HFFc6 (cell line): ENCODE results near the gene KIAA0232. TPM values are rescaled to one million over a fixed set of nuclear protein-coding genes. Genes with fewer than 3 reads are reported as not detected.

Experiments
- DNase-seq: peaks from one replicate; pipeline ENCODE4 v3.0.0-alpha.2; 2018
- H3K27ac Mint-ChIP-seq: 2 replicates; pipeline ENCODE4 v1.8.0; 2020; ENCODE audit warnings: mild to moderate bottlenecking, mixed read lengths
- H3K27me3 Mint-ChIP-seq: 2 replicates; pipeline ENCODE4 v1.8.0; 2021; ENCODE audit warnings: mild to moderate bottlenecking, moderate library complexity, mixed read lengths; ENCODE audit not compliant: insufficient read depth
- H3K36me3 Mint-ChIP-seq: 2 replicates; pipeline ENCODE4 v1.8.0; 2021; ENCODE audit warnings: low read depth, mixed read lengths
- H3K4me1 Mint-ChIP-seq: 2 replicates; pipeline ENCODE4 v1.8.0; 2020; ENCODE audit warnings: low read depth, mixed read lengths
- H3K4me3 Mint-ChIP-seq: 2 replicates; pipeline ENCODE4 v1.8.0; 2020; ENCODE audit warnings: mild to moderate bottlenecking, moderate library complexity, mixed read lengths
- H3K9me3 Mint-ChIP-seq: 2 replicates; pipeline ENCODE4 v1.8.0; 2020; ENCODE audit warnings: mild to moderate bottlenecking, mixed read lengths
- total RNA-seq, 6 experiments: library from RNA; stranded (reverse); fragmentation: NEBNext Ultra II Directional; extraction: Animal tissue kit (Norgen Biotek cat#: 25700); gene quantifications; 2 replicates in 1 of 6; 3 replicates in 5 of 6; pipeline ENCODE4 v1.2.3, GENCODE V29; 2021
- TF ChIP-seq, protein P1 (sequence below): fragments of 200-600 bp; sonication (generic); IDR thresholded peaks from 2 replicates; pipeline ENCODE4 v1.5.0; 2021; ENCODE audit warnings: antibody characterized with exemption, mild to moderate bottlenecking

Gene KIAA0232
- total RNA-seq, 6 experiments from 2014 or later: 15.2 to 21.2 (median 19.0) TPM

DNA sequence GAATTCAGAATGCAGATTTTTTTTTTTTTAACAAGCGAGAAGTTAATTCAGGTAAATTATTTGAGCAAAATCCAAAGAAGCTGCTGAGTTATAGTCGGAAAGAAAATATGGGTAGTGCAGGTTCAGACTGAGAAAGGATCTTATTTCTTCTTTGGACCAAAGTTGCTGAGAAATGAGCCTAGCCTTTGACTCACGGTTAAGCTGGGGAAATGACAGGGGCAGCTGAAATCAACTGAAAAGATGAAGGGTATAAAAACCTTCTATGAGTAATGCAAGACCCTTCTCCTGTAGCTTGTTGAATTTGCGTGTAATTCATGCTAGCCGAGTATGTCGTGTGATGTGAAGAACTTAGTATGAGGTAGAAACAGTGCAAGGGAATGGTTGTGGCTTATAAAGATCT is 63.0 kb downstream of the KIAA0232 start:
- Mint-ChIP-seq H3K27me3 (no peaks in the 10 kb centered on the region), H3K27ac (no peak overlapping the region), H3K4me1 (peaks cover 18% of the 10 kb centered on the region), H3K36me3 (peaks cover 12% of the 10 kb centered on the region), H3K9me3 (no peaks in the 10 kb centered on the region), H3K4me3 (no peak overlapping the region)
- TF ChIP-seq, protein P1, sequence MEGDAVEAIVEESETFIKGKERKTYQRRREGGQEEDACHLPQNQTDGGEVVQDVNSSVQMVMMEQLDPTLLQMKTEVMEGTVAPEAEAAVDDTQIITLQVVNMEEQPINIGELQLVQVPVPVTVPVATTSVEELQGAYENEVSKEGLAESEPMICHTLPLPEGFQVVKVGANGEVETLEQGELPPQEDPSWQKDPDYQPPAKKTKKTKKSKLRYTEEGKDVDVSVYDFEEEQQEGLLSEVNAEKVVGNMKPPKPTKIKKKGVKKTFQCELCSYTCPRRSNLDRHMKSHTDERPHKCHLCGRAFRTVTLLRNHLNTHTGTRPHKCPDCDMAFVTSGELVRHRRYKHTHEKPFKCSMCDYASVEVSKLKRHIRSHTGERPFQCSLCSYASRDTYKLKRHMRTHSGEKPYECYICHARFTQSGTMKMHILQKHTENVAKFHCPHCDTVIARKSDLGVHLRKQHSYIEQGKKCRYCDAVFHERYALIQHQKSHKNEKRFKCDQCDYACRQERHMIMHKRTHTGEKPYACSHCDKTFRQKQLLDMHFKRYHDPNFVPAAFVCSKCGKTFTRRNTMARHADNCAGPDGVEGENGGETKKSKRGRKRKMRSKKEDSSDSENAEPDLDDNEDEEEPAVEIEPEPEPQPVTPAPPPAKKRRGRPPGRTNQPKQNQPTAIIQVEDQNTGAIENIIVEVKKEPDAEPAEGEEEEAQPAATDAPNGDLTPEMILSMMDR: no peak
- DNase-seq: no peak

DNA sequence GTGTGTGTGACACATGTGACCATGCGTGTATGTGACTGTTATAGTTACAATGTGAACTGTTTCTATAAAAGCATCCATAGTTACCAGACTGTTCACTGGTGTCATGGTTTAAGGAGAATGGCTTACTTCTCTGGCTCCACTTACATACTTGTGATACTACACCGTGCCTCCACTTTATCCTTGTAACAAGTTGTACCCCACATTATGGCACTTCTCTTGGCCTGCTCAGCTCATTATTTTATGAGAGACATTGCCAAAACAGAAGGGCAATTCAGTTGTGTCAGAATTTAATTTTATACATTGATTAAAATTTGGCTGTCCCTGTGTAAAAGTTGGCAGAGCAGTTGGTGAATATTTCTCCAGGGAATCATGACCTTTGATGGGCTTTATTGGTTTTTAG is 64.7 kb downstream of the KIAA0232 start:
- no peak for DNase-seq
- H3K9me3 Mint-ChIP-seq: no peaks in the 10 kb centered on the region

DNA sequence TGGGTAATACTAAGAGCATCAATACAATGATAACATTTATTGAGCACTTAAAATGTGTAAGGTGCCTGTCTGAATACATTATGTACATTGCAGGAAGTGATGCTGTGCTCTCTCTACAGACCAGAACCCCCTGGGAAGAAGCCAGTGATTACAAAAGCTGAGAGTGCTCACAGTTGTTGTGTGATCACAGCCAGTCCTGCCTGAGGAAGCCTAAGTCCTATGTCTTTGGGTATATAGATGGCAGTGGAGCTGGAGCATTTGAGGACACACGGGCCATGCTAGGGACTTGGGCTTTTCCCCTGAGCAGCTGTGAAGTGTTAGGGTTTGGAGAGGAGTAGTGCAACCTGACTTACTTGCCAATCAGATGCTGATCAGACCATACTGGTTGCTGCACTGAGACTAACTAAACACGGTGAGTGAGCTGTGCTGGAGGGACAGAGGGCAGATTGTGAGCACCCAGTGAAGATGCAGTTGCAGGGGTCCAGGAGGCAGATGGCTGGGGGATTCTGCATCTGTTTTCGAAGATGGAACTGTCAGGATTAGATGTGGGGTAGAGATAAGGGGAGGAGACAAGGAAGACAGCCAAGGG is 66.3 kb downstream of the KIAA0232 start:
- H3K9me3 Mint-ChIP-seq: peaks cover 5% of the 10 kb centered on the region; the same call in 1 of the 2 replicates

More for the DNA sequence above, 64.7 kb downstream of the KIAA0232 start:
- peak overlapping the region; percentile 52; the same call in 1 of the 2 replicates for H3K27ac Mint-ChIP-seq
- H3K4me1 Mint-ChIP-seq: peaks cover 16% of the 10 kb centered on the region
- H3K27me3 Mint-ChIP-seq: no peaks in the 10 kb centered on the region
- TF ChIP-seq, protein P1: no peak
- no peak overlapping the region for H3K4me3 Mint-ChIP-seq
- peaks cover 27% of the 10 kb centered on the region for H3K36me3 Mint-ChIP-seq

DNA sequence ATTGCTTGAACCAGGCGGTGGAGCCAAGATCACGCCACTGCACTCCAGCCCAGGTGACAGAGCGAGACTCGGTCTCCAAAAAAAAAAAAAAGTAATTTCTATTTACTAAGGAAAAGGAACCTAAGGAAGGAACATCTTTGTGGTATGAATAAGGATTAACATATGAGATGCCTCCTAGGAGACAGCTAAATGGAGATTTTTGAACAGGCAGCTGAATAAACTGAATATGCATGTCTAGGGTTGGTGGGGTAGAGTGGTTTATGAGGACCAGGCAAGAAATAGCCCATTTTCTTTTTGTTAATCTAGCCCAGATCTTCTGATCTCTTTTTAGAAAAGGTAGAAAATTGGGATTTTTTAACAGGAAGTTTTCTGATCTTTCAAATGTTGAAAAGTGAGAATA is 67.2 kb downstream of the KIAA0232 start:
- no peak overlapping the region for H3K27ac Mint-ChIP-seq
- TF ChIP-seq, protein P1: no peak
- peaks cover 43% of the 10 kb centered on the region for H3K36me3 Mint-ChIP-seq
- no peaks in the 10 kb centered on the region; the same call in 1 of the 2 replicates for H3K27me3 Mint-ChIP-seq
- H3K9me3 Mint-ChIP-seq: peaks cover 5% of the 10 kb centered on the region; the same call in 1 of the 2 replicates
- no peak overlapping the region for H3K4me3 Mint-ChIP-seq
- no peak for DNase-seq
- peaks cover 16% of the 10 kb centered on the region for H3K4me1 Mint-ChIP-seq

More for the DNA sequence above, 66.3 kb downstream of the KIAA0232 start:
- Mint-ChIP-seq H3K27ac (no peak overlapping the region), H3K4me3 (no peak overlapping the region), H3K27me3 (no peaks in the 10 kb centered on the region), H3K4me1 (peaks cover 16% of the 10 kb centered on the region), H3K36me3 (peaks cover 43% of the 10 kb centered on the region)
- DNase-seq: no peak
- TF ChIP-seq, protein P1: no peak

DNA sequence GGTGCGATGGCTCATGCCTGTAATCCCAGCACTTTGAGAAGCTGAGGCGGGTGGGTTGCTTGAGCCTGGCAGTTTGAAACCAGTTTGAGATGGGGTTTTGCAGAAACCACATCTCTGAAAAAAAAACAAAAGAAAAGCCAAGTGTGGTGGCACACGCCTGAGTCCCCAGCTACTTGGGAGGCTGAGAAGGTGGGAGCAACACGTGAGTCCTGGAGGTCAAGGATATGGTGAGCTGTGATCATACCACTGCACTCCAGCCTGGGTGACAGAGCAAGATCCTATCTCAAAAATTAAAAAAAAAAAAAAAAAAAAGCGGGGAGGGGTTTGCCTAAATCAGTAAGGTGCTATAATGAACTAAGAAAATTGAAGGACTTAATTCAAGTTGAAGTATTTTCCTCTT is 68.9 kb downstream of the KIAA0232 start:
- TF ChIP-seq, protein P1: no peak
- Mint-ChIP-seq H3K36me3 (peaks cover 43% of the 10 kb centered on the region), H3K9me3 (peaks cover 5% of the 10 kb centered on the region; the same call in 1 of the 2 replicates), H3K27me3 (no peaks in the 10 kb centered on the region; the same call in 1 of the 2 replicates), H3K4me3 (no peak overlapping the region), H3K4me1 (peaks cover 27% of the 10 kb centered on the region), H3K27ac (no peak overlapping the region)
- no peak for DNase-seq
